ENCODE data around the gene TRPM2.
"Not testable (repeated sequence)": the region's sequence is repeated elsewhere in the genome, so short reads cannot be mapped to it uniquely, and the experiment has no call there.

Gene TRPM2

DNA sequence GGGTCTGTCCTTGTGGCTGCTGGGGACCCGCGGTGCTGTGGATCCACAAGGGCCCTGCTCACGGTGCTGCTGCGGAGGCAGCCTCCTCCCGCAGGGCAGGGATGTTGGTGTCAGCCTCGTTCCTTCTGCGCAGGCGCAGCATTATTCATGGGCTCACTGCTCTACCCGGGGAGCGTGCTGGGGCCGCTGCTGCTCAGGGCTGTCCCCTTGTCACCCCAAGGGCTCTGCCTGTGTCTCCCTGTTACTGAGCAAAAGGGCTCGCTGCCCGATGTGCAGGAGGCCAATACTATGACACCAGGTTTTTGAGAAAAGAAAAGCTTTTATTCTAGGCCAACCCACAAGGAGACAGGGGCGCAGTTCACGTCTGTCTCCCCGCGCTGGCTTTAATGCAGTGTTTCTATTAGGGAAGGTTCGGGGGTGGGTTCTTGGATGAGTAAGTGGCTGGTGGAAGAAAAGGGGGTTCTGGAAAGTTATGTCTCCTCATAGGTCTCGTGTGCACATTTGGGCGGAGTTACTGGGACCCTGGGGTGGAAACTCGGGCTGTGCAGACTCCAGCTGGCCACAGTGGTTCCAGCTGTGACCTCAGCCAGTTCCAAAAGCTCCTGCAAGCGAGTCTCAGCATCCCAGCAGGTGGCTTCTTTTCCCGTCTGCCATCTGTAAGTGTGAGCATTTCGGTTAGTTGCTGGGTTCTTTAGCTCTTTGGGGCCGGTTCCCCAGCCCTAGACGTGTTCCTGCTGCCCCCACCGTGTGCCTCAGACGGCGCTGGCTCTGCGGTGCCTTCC is 61.1 kb downstream of the TRPM2 start:
- no peak overlapping the region for H3K9ac ChIP-seq (ENCODE audit: low read length)
- no peaks in the 10 kb centered on the region for H3K4me1 ChIP-seq (ENCODE audit: control insufficient read depth, insufficient read depth, low read length)
- peaks cover 17% of the 10 kb centered on the region for H3K9me3 ChIP-seq (ENCODE audit: control insufficient read depth, insufficient read depth, low read depth, low read length)
- H3K36me3 ChIP-seq (ENCODE audit: control insufficient read depth, insufficient read depth, low read length) = no peaks in the 10 kb centered on the region
- no peaks in the 10 kb centered on the region; the same call in 1 of the 2 replicates for H3K27me3 ChIP-seq (ENCODE audit: control insufficient read depth, insufficient read depth, low read length)
- no peak overlapping the region for H3K27ac ChIP-seq (ENCODE audit: low read depth, low read length)
- H3K4me3 ChIP-seq (ENCODE audit: low read depth, low read length) = no peak overlapping the region

DNA sequence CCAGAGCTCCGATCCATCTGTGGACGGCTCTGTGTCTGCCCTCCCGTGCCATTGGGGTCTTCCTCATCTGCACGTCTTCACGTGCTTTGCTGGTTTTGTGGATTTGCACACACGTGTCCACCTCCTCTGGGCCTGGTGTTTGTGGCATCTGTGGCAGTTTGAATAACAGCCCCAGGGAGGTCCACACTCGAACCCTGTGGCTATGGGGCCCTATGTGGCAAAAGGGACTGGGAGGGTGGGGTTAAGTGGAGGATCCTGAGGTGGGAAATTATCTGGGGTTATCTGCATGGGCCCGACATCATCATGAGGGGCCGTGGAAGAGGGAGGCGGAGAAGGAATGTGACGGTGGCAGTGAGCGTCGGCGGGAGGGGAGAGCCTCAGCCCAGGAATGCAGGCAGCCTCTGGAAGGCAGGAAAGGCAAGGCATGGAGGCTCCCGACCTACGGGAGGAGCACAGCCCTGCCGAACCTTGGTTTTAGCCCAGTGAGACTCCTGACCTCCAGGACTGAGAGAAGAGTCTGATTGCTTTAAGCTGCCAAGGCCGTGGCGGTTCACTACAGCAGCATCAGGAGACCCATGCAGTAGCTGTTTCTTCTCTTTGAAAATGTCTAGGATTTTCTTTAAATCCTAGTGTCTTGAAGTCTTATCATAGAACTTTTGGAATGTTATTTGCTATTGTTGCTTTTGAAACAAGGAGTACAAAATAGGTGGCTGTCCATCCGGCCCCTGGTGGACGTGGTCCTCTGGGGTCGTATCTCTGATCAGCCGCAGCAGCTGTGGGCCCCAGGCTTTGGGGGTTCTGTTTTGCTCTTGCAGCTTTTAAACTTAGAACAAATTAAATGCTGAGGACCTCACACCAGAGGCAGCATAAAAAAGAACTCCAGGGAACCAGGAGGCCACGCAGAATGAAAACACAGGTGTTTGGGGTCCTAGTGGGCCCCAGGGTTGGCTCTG is 61.9 kb downstream of the TRPM2 start:
- Histone ChIP-seq H3K27me3 (ENCODE audit: control insufficient read depth, insufficient read depth, low read length) (no peaks in the 10 kb centered on the region; the same call in 1 of the 2 replicates), H3K36me3 (ENCODE audit: control insufficient read depth, insufficient read depth, low read length) (no peaks in the 10 kb centered on the region), H3K4me3 (ENCODE audit: low read depth, low read length) (no peak overlapping the region), H3K9ac (ENCODE audit: low read length) (no peak overlapping the region), H3K9me3 (ENCODE audit: control insufficient read depth, insufficient read depth, low read depth, low read length) (peaks cover 22% of the 10 kb centered on the region), H3K4me1 (ENCODE audit: control insufficient read depth, insufficient read depth, low read length) (no peaks in the 10 kb centered on the region), H3K27ac (ENCODE audit: low read depth, low read length) (no peak overlapping the region)

GRCh38 chr21:44416193-44416592 is 62.8 kb downstream of the TRPM2 start:
- Histone ChIP-seq H3K36me3 (ENCODE audit: control insufficient read depth, insufficient read depth, low read length) (no peaks in the 10 kb centered on the region), H3K9me3 (ENCODE audit: control insufficient read depth, insufficient read depth, low read depth, low read length) (peaks cover 22% of the 10 kb centered on the region), H3K9ac (ENCODE audit: low read length) (no peak overlapping the region), H3K4me1 (ENCODE audit: control insufficient read depth, insufficient read depth, low read length) (no peaks in the 10 kb centered on the region), H3K27ac (ENCODE audit: low read depth, low read length) (no peak overlapping the region), H3K27me3 (ENCODE audit: control insufficient read depth, insufficient read depth, low read length) (no peaks in the 10 kb centered on the region; the same call in 1 of the 2 replicates), H3K4me3 (ENCODE audit: low read depth, low read length) (no peak overlapping the region)

DNA sequence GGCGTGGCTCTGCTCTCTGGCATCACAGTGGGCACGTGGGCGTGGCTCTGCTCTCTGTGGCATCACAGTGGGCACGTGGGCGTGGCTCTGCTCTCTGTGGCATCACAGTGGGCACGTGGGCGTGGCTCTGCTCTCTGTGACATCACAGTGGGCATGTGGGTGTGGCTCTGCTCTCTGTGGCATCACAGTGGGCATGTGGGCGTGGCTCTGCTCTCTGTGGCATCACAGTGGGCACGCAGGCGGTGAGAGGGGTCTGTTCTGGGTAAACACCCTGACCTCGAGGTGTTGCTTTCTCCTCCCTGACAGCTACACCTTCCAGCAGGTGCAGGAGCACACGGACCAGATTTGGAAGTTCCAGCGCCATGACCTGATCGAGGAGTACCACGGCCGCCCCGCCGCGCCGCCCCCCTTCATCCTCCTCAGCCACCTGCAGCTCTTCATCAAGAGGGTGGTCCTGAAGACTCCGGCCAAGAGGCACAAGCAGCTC is 64.2 kb downstream of the TRPM2 start:
- not testable (repeated sequence) for H3K9ac ChIP-seq (ENCODE audit: low read length); H3K4me3 ChIP-seq (ENCODE audit: low read depth, low read length); H3K36me3 ChIP-seq (ENCODE audit: control insufficient read depth, insufficient read depth, low read length); H3K27me3 ChIP-seq (ENCODE audit: control insufficient read depth, insufficient read depth, low read length); H3K27ac ChIP-seq (ENCODE audit: low read depth, low read length); H3K4me1 ChIP-seq (ENCODE audit: control insufficient read depth, insufficient read depth, low read length)
- H3K9me3 ChIP-seq (ENCODE audit: control insufficient read depth, insufficient read depth, low read depth, low read length) = peaks cover 22% of the 10 kb centered on the region

DNA sequence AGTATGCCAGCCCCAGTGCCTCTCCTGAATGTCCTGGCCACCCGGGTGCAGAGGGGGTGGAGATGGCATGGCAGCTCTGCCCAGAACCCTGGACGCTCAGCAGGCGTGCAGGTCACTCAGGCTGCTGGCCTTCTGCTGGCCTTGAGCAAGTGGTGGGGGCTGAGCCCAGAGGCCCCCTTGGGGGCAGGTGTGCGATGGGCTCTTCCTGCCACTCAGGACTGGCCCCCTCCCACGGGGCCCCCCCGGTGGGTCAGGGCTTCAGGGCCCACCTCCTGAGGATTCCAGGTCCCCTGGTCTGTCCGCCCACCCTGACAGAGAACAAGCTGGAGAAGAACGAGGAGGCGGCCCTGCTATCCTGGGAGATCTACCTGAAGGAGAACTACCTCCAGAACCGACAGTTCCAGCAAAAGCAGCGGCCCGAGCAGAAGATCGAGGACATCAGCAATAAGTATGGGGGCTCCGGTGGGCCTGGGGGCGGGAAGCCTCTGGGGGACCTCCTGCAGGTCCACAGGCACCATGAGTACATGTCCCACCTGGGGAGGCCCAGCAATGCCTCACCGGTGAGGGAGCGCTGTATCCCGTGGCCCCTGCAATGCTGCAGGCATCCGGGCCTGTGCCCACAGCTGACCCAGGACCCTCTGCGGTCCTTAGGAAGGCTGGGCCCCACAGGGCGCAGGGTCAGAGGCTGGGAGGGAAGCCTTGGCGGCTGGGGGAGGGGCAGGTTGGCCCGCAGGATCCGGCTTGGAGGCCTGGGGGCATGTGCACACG is 64.9 kb downstream of the TRPM2 start:
- Histone ChIP-seq H3K9me3 (ENCODE audit: control insufficient read depth, insufficient read depth, low read depth, low read length) (peaks cover 22% of the 10 kb centered on the region), H3K36me3 (ENCODE audit: control insufficient read depth, insufficient read depth, low read length) (no peaks in the 10 kb centered on the region), H3K4me1 (ENCODE audit: control insufficient read depth, insufficient read depth, low read length) (no peaks in the 10 kb centered on the region), H3K4me3 (ENCODE audit: low read depth, low read length) (no peak overlapping the region), H3K27ac (ENCODE audit: low read depth, low read length) (no peak overlapping the region), H3K9ac (ENCODE audit: low read length) (no peak overlapping the region), H3K27me3 (ENCODE audit: control insufficient read depth, insufficient read depth, low read length) (no peaks in the 10 kb centered on the region; the same call in 1 of the 2 replicates)

DNA sequence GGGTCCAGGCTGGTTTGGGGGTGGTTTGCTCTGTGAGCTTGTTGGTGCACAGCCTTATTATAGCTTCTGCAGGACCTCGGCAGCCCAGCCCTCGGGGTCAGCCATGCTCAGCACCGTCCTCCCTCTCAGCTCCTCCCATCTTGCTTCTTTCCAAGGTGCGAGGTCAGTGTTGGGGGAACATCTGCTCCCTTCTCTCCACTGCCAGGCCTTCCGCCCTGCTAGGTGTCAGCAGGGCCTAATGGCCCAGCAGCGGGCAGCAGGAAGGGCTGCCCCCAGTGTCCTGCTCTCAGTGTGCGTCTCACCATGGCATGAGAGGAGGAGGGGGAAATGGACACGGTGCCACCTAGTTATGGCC is 65.4 kb downstream of the TRPM2 start:
- Histone ChIP-seq H3K4me1 (ENCODE audit: control insufficient read depth, insufficient read depth, low read length) (no peaks in the 10 kb centered on the region), H3K9me3 (ENCODE audit: control insufficient read depth, insufficient read depth, low read depth, low read length) (peaks cover 22% of the 10 kb centered on the region), H3K27me3 (ENCODE audit: control insufficient read depth, insufficient read depth, low read length) (no peaks in the 10 kb centered on the region; the same call in 1 of the 2 replicates), H3K27ac (ENCODE audit: low read depth, low read length) (no peak overlapping the region), H3K36me3 (ENCODE audit: control insufficient read depth, insufficient read depth, low read length) (no peaks in the 10 kb centered on the region), H3K4me3 (ENCODE audit: low read depth, low read length) (no peak overlapping the region), H3K9ac (ENCODE audit: low read length) (no peak overlapping the region)

DNA sequence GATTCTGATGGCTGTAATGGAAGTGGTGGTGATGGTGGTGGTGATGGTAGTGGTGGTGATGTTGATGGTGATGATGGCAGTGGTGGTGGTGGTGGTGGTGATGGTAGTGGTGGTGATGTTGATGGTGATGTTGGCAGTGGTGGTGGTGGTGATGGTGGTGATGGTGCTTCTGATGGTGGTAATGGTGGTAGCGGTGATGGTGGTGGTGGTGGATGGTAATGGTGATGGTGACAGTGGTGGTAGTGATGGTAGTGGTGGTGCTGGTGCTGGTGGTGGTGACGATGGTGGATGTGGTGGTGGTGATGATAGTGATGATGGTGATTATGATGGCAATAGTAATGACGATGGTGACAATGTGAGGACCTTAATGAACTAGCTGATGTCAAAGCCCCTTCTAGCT is 66.3 kb downstream of the TRPM2 start:
- peaks cover 22% of the 10 kb centered on the region for H3K9me3 ChIP-seq (ENCODE audit: control insufficient read depth, insufficient read depth, low read depth, low read length)
- H3K4me1 ChIP-seq (ENCODE audit: control insufficient read depth, insufficient read depth, low read length) = no peaks in the 10 kb centered on the region
- H3K36me3 ChIP-seq (ENCODE audit: control insufficient read depth, insufficient read depth, low read length) = no peaks in the 10 kb centered on the region
- no peaks in the 10 kb centered on the region; the same call in 1 of the 2 replicates for H3K27me3 ChIP-seq (ENCODE audit: control insufficient read depth, insufficient read depth, low read length)
- no peak overlapping the region for H3K27ac ChIP-seq (ENCODE audit: low read depth, low read length)
- H3K9ac ChIP-seq (ENCODE audit: low read length) = no peak overlapping the region
- no peak overlapping the region for H3K4me3 ChIP-seq (ENCODE audit: low read depth, low read length)

GRCh38 chr21:44420416-44421205 is 67.2 kb downstream of the TRPM2 start:
- no peak overlapping the region for H3K9ac ChIP-seq (ENCODE audit: low read length)
- no peak overlapping the region for H3K4me3 ChIP-seq (ENCODE audit: low read depth, low read length)
- H3K9me3 ChIP-seq (ENCODE audit: control insufficient read depth, insufficient read depth, low read depth, low read length) = peaks cover 22% of the 10 kb centered on the region
- no peaks in the 10 kb centered on the region for H3K4me1 ChIP-seq (ENCODE audit: control insufficient read depth, insufficient read depth, low read length)
- H3K27ac ChIP-seq (ENCODE audit: low read depth, low read length) = no peak overlapping the region
- no peaks in the 10 kb centered on the region for H3K36me3 ChIP-seq (ENCODE audit: control insufficient read depth, insufficient read depth, low read length)
- no peaks in the 10 kb centered on the region; the same call in 1 of the 2 replicates for H3K27me3 ChIP-seq (ENCODE audit: control insufficient read depth, insufficient read depth, low read length)

- peaks cover 20% of the 10 kb centered on the region for H3K9me3 ChIP-seq (ENCODE audit: control insufficient read depth, insufficient read depth, low read depth, low read length)
Measured at GRCh38 chr21:44421901-44422840, 68.8 kb downstream of the TRPM2 start.

More at GRCh38 chr21:44421901-44422840, 68.8 kb downstream of the TRPM2 start:
- H3K9ac ChIP-seq (ENCODE audit: low read length) = no peak overlapping the region
- no peaks in the 10 kb centered on the region for H3K36me3 ChIP-seq (ENCODE audit: control insufficient read depth, insufficient read depth, low read length)
- no peak overlapping the region for H3K4me3 ChIP-seq (ENCODE audit: low read depth, low read length)
- no peak overlapping the region for H3K27ac ChIP-seq (ENCODE audit: low read depth, low read length)
- H3K4me1 ChIP-seq (ENCODE audit: control insufficient read depth, insufficient read depth, low read length) = no peaks in the 10 kb centered on the region
- no peaks in the 10 kb centered on the region for H3K27me3 ChIP-seq (ENCODE audit: control insufficient read depth, insufficient read depth, low read length)

Data from HUES6 (cell line).